GM12873 (cell line): Measurements from ENCODE around the gene HADHB.

ENCODE experiments used
- CTCF ChIP-seq: IDR thresholded peaks from 2 replicates; pipeline ENCODE4 v1.5.1; 2012; ENCODE audit warnings: low read depth, mild to moderate bottlenecking, moderate library complexity, low read length, control low read depth; ENCODE audit not compliant: insufficient read depth; ENCODE audit errors: missing control alignments

The HADHB gene

GRCh38 chr2:26313446-26313845 is 68.7 kb downstream of the HADHB start:
- TF ChIP-seq CTCF: no peak

GRCh38 chr2:26314243-26314642 is 69.5 kb downstream of the HADHB start:
- TF ChIP-seq CTCF: no peak

- no peak for TF ChIP-seq CTCF
Measured at GRCh38 chr2:26316041-26316440, 71.3 kb downstream of the HADHB start.

- no peak for TF ChIP-seq CTCF
Measured at GRCh38 chr2:26316845-26317244, 72.1 kb downstream of the HADHB start.

- TF ChIP-seq CTCF: no peak
Measured at GRCh38 chr2:26317377-26318105, 72.8 kb downstream of the HADHB start.

GRCh38 chr2:26318950-26319349 is 74.2 kb downstream of the HADHB start:
- TF ChIP-seq CTCF: no peak

- TF ChIP-seq CTCF: no peak
Measured at GRCh38 chr2:26324903-26325302, 80.2 kb downstream of the HADHB start.
